SW 1271 (cell line): ENCODE results near the gene MAP3K6.
"Not testable (repeated sequence)": the region's sequence is repeated elsewhere in the genome, so short reads cannot be mapped to it uniquely, and the experiment has no call there.

Experiments
- DNase-seq, 2 experiments: peaks; one replicate each; lab custom pipeline; 2025; lab: John Stamatoyannopoulos, UW

MAP3K6 gene, protein sequence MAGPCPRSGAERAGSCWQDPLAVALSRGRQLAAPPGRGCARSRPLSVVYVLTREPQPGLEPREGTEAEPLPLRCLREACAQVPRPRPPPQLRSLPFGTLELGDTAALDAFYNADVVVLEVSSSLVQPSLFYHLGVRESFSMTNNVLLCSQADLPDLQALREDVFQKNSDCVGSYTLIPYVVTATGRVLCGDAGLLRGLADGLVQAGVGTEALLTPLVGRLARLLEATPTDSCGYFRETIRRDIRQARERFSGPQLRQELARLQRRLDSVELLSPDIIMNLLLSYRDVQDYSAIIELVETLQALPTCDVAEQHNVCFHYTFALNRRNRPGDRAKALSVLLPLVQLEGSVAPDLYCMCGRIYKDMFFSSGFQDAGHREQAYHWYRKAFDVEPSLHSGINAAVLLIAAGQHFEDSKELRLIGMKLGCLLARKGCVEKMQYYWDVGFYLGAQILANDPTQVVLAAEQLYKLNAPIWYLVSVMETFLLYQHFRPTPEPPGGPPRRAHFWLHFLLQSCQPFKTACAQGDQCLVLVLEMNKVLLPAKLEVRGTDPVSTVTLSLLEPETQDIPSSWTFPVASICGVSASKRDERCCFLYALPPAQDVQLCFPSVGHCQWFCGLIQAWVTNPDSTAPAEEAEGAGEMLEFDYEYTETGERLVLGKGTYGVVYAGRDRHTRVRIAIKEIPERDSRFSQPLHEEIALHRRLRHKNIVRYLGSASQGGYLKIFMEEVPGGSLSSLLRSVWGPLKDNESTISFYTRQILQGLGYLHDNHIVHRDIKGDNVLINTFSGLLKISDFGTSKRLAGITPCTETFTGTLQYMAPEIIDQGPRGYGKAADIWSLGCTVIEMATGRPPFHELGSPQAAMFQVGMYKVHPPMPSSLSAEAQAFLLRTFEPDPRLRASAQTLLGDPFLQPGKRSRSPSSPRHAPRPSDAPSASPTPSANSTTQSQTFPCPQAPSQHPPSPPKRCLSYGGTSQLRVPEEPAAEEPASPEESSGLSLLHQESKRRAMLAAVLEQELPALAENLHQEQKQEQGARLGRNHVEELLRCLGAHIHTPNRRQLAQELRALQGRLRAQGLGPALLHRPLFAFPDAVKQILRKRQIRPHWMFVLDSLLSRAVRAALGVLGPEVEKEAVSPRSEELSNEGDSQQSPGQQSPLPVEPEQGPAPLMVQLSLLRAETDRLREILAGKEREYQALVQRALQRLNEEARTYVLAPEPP (N-terminal part only)

DNA sequence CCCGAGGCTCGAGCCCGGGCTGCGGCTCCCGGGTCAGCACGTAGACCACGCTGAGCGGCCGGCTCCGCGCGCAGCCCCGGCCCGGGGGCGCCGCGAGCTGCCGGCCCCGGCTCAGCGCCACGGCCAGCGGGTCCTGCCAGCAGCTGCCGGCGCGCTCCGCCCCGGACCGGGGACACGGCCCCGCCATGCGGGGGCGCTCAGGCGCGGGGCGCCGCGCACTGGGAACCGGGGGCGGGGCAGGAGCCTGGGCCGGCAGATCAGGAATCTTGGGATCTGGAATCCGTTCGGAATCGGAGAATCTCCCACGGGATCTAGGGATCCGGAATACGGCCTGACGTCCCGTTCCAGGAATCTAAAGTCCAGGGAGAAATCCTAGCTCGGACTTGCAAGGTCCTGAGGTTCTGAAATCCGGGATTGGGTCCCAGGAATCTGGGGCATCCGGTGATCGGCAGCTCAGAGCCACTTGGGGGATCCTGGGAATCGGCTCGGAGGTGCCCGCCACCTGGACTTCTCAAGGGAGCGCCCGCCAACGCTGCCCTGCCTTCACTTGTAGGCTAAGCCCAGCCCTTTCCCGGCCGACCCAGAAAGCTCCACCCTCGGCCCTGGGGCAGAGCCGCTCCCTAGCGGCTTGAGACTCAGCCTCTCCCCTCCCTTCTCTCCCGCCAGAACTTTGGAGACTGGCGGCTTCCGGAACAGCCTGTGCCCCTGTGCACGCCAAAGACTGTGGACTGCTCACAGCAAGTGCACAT, at the start of gene MAP3K6:
MAP3K6 (minus strand) TSS at position 551 of the 749 bp plus-strand sequence; CDS start at position 187, 364 bp downstream.
- DNase-seq, result peak; percentile 41 to 71

GRCh38 chr1:27414091-27414490, 47.3 kb upstream of the MAP3K6 start:
- DNase-seq, result no peak

DNA sequence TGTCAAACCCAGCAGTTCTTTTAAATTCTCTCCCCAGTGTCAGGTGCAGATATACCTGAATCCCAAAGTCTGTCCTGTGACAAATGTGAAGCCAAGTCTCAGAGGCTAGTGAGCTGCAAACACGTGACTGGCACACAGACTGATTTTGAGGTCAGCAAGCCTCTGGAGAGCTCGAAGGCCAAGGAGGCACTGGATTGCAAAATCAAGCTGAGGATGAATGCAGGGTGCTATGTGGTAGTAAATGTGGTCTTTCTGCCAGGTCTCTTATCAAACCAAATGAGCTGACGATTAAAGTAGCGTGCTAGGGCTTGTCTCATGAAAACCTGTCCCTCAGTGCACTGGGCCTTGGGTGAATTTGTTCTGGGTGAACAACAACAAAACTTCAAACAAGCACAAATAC, 46.2 kb upstream of the MAP3K6 start:
- DNase-seq, result no peak

- no peak for DNase-seq
Measured at GRCh38 chr1:27412502-27412901, 45.7 kb upstream of the MAP3K6 start.

DNA sequence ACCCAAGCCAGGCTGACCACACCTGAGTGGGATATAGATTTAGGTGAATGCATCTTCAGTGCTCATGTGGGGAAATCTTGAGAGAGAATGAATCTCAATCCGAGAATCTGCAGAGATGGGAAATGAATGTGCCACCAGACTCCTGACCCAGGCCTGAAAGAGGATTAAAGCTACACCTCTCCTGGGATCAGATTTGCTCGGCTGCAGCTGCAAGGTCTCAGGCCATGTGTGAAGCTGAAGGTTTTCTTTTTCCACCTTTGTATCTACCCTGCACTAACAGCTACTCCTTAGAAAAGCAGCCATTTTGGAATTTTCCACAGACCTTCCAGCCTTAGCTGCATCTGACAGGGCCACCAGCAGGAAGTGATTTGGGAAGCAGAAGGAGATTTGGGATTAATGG, 43.9 kb upstream of the MAP3K6 start:
- no peak for DNase-seq

DNA sequence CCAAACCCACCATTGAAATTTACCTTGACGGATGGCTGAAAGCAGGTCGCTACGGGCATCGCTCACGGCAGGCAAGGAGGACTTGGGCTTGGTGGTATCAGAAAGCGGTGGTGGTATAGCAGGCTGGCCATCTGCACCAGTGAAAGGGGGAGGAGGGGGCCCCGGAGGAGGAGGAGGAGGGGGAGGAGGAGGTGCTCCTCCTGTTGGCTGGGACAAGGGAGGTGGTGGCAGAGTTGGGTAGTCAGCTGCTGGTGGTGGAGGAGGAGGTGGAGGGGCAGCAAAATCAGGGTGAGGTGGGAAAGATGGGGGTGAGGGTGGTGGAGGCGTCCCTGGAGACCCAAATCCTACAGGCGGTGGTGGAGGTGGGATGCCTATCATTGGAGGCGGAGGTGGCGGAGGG, 42.9 kb upstream of the MAP3K6 start:
- no peak for DNase-seq

DNA sequence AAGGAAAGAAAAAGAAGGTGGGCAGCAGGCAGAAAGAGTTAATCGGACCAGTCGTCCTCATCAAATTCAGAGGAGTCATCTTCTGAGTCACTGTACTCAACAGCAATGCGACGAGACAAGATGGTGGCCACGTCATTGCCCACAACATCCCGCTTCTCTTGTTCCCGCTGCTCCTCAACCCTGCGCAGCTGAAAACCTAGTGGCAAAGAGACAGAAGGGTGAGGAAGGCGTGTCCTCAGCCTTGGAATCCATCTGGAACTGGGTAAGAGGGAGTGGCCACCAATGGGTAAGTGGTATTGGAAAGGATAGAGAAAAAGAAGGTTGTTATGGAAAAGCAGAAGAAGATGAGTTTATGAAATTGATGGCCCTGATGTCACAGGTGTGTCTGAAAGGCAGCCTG, 41.4 kb upstream of the MAP3K6 start:
- DNase-seq, result no peak

DNA sequence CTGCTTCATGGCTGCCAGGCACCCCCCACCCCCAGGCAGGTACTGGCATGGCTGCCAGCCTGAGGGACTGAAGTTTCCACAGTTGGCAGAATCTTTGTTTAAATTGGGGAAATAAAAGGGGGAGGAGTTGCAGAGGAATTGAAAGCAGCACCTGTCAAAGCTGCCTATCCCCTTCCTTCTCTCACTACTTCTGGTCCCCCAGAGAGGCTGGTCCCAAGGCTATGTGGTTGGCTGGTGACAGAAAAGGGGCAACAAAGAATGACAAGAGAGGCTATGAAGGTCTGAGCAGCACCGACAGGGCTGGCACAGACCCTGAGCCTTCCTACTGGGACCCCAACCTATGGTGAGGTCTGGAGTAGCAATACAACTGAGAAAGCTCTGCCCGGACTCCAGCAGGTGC, 40.0 kb upstream of the MAP3K6 start:
- DNase-seq, result not testable (repeated sequence)

GRCh38 chr1:27406362-27406680, 39.6 kb upstream of the MAP3K6 start:
- no peak for DNase-seq

DNA sequence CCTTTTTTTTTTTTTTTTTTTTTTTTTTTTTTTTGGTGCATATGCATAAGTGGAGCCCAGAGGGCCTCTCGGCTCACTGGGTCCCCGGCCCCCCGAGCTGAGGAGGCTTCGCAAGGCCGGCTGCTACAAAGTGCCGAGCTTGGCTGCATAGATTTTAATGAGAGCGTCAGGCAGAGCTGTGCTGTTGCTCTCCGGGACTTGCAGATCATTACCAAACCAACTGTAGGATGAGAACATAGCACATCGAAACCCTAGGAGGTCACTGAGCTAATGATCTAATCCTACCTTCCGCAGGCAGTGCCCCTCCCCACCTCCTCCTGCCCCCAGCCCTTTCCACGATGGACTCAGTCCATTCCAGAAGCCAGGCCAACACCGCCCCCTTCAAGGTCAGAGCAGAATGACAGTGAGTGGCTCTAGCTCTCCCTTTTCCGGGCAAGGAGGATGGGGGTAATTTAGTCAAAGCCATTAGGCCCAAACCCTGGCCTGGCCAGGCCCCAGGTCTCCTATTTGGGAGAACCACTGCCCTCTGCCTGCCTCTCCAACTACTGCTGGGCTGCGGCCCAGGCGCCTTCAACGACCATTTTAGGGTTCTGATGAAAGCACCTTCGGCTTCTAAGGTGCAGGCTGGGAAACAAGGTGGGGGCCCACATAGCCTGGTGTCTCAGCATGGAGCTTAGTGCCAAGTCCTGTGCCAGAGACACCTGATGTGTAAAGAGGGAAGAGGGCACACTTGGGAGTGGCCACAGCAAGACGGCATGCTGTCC, 39.0 kb upstream of the MAP3K6 start:
- not testable (repeated sequence) for DNase-seq

- DNase-seq, result no peak
Measured at GRCh38 chr1:27405074-27405473, 38.3 kb upstream of the MAP3K6 start.

DNA sequence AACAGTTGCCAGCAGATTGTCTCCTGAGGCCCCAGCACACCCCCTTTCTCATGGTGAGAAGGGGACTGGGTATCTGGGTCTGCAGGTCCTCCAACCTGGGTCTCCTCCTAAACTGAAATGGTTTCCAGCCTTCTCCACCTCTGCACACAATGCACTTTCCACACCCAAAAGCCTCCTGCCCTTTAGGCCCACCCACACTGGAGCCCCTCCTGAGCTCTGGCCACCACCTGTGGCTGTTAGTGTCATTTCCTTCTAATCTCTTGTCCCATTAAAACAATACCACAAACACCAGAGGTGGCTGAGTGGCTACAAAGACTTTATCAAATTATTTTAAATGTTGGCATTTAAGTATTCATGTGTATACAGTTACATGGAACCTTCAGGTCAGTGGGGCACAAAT, 37.2 kb upstream of the MAP3K6 start:
- no peak for DNase-seq

- DNase-seq, result no peak
Measured at GRCh38 chr1:27403065-27403726, 36.4 kb upstream of the MAP3K6 start.

DNA sequence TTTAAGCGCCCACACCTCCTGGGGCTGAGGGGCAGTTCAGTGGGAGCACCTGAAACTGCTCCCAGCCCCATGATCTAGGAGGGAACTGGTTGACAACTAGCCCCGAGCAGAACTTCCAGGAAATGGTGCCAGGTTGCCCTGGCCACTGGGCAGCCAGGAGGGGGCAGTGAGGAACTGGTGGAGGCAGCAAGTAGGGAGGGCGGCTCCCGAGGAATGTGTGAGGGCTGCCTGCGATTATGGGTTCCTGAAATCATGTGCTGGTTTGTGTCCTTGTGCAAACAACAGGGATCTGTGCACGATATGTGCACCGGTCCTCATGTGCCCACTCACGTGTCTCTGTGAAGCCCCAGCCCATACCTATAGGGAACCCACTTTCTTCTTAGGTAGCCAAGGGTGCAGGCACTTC, 35.6 kb upstream of the MAP3K6 start:
- DNase-seq, result no peak

DNA sequence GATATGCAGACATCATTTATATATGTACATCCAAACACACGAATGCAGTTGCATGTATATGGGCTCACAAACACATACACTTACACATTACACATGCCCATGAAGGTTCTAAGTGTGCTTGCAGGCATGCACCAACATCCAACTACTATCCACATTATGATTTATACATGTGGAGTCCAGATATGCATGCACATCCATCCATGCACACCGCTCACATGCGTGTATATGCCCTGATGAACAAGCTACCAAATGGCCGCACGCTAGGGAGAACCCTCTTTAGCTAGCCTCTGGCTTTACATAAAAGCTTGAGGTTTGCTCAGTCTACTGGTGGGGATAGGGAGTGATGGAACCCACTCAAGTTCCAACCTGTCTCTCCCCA, 34.2 kb upstream of the MAP3K6 start:
- no peak for DNase-seq

DNA sequence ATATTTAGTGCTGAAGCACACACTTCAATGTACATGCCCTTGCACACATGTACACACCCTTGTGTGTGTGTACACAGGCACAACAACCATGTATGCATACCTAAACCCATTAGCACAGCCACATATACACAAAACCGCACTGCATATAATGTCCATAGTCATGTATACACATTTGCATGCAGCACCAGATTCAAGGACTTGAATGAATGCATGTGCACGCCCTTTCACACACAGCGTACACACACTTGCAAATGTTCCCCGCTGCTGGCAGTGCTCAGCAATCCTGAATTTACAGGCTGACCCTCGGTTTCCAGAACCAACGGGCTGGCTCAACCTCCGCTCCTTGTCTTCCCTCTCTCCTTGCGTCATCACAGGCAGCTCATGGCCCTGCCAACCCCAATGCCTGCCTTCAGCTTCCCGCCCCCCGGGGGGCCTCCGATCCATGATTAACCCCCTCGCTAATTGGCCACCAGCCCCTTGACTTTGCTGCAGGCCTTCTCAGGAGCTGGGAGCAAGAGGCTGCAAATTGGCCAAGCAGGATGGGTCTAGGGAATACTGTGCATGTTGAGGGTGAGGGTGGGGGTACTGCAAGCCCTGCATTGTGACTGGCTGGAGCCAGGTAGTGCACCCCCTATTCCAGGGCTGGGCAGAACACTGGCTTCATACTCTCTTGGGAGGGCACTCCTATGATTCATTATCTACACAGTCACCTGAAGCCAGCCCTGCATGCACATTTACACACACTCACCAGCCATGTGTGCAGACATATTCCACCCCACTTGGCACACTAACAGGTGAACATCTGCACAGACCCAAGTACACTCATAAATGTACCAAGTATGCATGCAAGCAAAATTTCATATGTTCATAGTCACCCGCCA, 33.6 kb upstream of the MAP3K6 start:
- no peak for DNase-seq

GRCh38 chr1:27399251-27400025, 32.7 kb upstream of the MAP3K6 start:
- no peak for DNase-seq

DNA sequence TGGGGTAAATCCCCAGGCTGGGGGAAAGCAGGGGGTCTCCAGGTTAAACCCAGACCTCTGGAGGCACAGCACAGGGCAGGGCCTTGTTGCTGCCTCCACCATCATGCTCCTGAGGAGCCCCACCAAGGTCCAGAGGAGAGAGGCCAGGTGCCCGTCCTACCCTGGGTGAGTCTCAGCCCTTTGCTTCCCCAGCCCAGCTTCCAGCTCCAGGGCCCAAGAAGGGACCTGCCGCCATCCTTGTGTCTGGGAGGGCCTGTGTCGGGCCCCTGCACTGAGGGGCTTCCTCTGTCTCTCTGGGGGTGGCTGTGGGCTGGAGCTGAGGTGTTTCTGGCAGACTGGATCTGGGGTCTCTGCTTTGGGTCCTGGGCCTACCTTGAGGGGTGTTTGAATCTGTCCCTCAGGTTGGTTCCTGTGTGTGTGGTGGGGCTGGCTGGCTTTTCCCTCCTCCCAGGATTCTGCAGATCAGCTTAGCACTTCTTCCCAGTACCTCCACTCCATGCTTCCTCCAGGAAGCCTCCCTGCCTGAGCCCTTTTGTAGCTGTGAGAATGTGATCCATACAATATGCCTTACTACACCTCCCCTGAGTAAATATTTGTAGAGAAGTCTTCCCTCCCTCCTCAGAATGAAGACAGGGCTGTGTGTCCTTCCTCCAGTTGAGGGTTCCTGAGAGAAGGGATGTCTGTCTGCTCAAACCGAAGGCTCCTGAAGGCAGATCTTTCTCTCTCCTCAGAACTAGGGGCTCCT, 31.8 kb upstream of the MAP3K6 start:
- no peak for DNase-seq
